Astrocyte (in vitro differentiated cells and primary cell): ENCODE measurements around the gene CDYL. TPM values are rescaled to one million over a fixed set of nuclear protein-coding genes. Genes with fewer than 3 reads are reported as not detected.
A peak's percentile ranks its signal among the peaks of the same experiment; 100 is the strongest.

ENCODE experiments used
- DNase-seq: peaks from one replicate; pipeline ENCODE4 v3.0.0-alpha.2; 2010; ENCODE audit warnings: low read depth
- FAIRE-seq: peaks from 2 replicates; lab custom pipeline; 2011; peaks lifted over from hg19 to GRCh38; lab: Jason Lieb, UNC
- H2AFZ ChIP-seq: 2 replicates; pipeline ENCODE4 v1.6.0; 2012; ENCODE audit warnings: low read depth, low read length, inconsistent platforms
- H3K27ac ChIP-seq: 2 replicates; pipeline ENCODE4 v1.5.1; 2011; ENCODE audit warnings: low read depth, low read length, inconsistent platforms
- H3K27me3 ChIP-seq: 2 replicates; pipeline ENCODE4 v1.6.0; 2011; ENCODE audit warnings: low read length, inconsistent platforms; ENCODE audit not compliant: insufficient read depth
- H3K36me3 ChIP-seq: 2 replicates; pipeline ENCODE4 v1.5.1; 2011; ENCODE audit warnings: low read length, inconsistent platforms; ENCODE audit not compliant: insufficient read depth
- H3K4me1 ChIP-seq: 2 replicates; pipeline ENCODE4 v1.5.1; 2011; ENCODE audit warnings: low read length, inconsistent platforms; ENCODE audit not compliant: insufficient read depth
- H3K4me2 ChIP-seq: 2 replicates; pipeline ENCODE4 v1.6.0; 2012; ENCODE audit warnings: low read length, inconsistent platforms
- H3K4me3 ChIP-seq: 2 replicates; pipeline ENCODE4 v1.5.1; 2011; ENCODE audit warnings: low read depth, mild to moderate bottlenecking, low read length, inconsistent platforms; ENCODE audit not compliant: insufficient read depth
- H3K79me2 ChIP-seq: 2 replicates; pipeline ENCODE4 v1.6.0; 2012; ENCODE audit warnings: mild to moderate bottlenecking, low read length, inconsistent platforms; ENCODE audit not compliant: insufficient read depth
- H3K9ac ChIP-seq: 2 replicates; pipeline ENCODE4 v1.6.0; 2012; ENCODE audit warnings: mild to moderate bottlenecking, low read length, inconsistent platforms
- H3K9me3 ChIP-seq: 2 replicates; pipeline ENCODE4 v1.5.1; 2012; ENCODE audit warnings: low read depth, mild to moderate bottlenecking, low read length, inconsistent platforms; ENCODE audit not compliant: insufficient read depth
- H4K20me1 ChIP-seq: 2 replicates; pipeline ENCODE4 v1.6.0; 2012; ENCODE audit warnings: low read length, inconsistent platforms; ENCODE audit not compliant: insufficient read depth
- H3K27ac Mint-ChIP-seq: one replicate; pipeline ENCODE4 v1.8.0; 2021; ENCODE audit warnings: mild to moderate bottlenecking, mixed read lengths; ENCODE audit not compliant: unreplicated experiment
- H3K27me3 Mint-ChIP-seq: one replicate; pipeline ENCODE4 v1.8.0; 2021; ENCODE audit warnings: low read depth, mixed read lengths; ENCODE audit not compliant: unreplicated experiment
- H3K36me3 Mint-ChIP-seq: one replicate; pipeline ENCODE4 v1.8.0; 2021; ENCODE audit warnings: low read depth, mixed read lengths; ENCODE audit not compliant: unreplicated experiment
- H3K4me1 Mint-ChIP-seq: one replicate; pipeline ENCODE4 v1.8.0; 2021; ENCODE audit warnings: low read depth, mixed read lengths; ENCODE audit not compliant: unreplicated experiment
- H3K4me3 Mint-ChIP-seq: one replicate; pipeline ENCODE4 v1.8.0; 2021; ENCODE audit warnings: mild to moderate bottlenecking, moderate library complexity, mixed read lengths; ENCODE audit not compliant: unreplicated experiment
- H3K9me3 Mint-ChIP-seq: one replicate; pipeline ENCODE4 v1.8.0; 2021; ENCODE audit warnings: mild to moderate bottlenecking, mixed read lengths; ENCODE audit not compliant: unreplicated experiment
- CTCF ChIP-seq: IDR thresholded peaks from 2 replicates; pipeline ENCODE4 v1.5.1; 2011; ENCODE audit warnings: low read depth, mild to moderate bottlenecking, inconsistent platforms, low read length, moderate library complexity; ENCODE audit not compliant: insufficient read depth
- EZH2 ChIP-seq: IDR thresholded peaks from 2 replicates; pipeline ENCODE4 v1.6.1; 2012; ENCODE audit warnings: mild to moderate bottlenecking, low read length, inconsistent platforms; ENCODE audit not compliant: insufficient read depth
- total RNA-seq: library from RNA; stranded (reverse); gene quantifications from 2 replicates; pipeline ENCODE4 v1.2.1, GENCODE V29; 2021

Gene CDYL
- total RNA-seq, 1 donor from 2014 or later = 87.1 TPM

GRCh38 chr6:4731996-4732395 lies 44.2 kb upstream of the CDYL start:
- no peak overlapping the region for H3K27ac ChIP-seq
- no peak for TF ChIP-seq CTCF
- DNase-seq = no peak

GRCh38 chr6:4732691-4733315 lies 43.4 kb upstream of the CDYL start:
- peak overlapping the region; percentile 52 for H3K9ac ChIP-seq
- H3K27me3 Mint-ChIP-seq = no peaks in the 10 kb centered on the region
- H3K4me3 ChIP-seq = peak overlapping the region; percentile 54
- H3K36me3 Mint-ChIP-seq = no peaks in the 10 kb centered on the region
- H4K20me1 ChIP-seq = no peaks in the 10 kb centered on the region
- H2AFZ ChIP-seq = peak overlapping the region; percentile 56
- TF ChIP-seq EZH2 (no peak), CTCF (no peak)
- peak overlapping the region; percentile 95 for H3K27ac Mint-ChIP-seq
- H3K36me3 ChIP-seq = no peaks in the 10 kb centered on the region
- H3K4me1 Mint-ChIP-seq = peaks cover 43% of the 10 kb centered on the region
- H3K4me1 ChIP-seq = peaks cover 27% of the 10 kb centered on the region
- peak overlapping the region; percentile 62 for H3K27ac ChIP-seq
- FAIRE-seq (peak; percentile 90), DNase-seq (peak; percentile 94)
- H3K27me3 ChIP-seq = no peaks in the 10 kb centered on the region
- peak overlapping the region; percentile 61 for H3K4me3 Mint-ChIP-seq
- H3K79me2 ChIP-seq = no peaks in the 10 kb centered on the region
- H3K9me3 Mint-ChIP-seq = no peaks in the 10 kb centered on the region
- H3K9me3 ChIP-seq = no peaks in the 10 kb centered on the region
- peak overlapping the region; percentile 83 for H3K4me2 ChIP-seq

More at GRCh38 chr6:4731996-4732395, 44.2 kb upstream of the CDYL start:
- H3K36me3 ChIP-seq = no peaks in the 10 kb centered on the region
- H3K79me2 ChIP-seq = no peaks in the 10 kb centered on the region
- peaks cover 27% of the 10 kb centered on the region for H3K4me1 ChIP-seq
- H2AFZ ChIP-seq = no peak overlapping the region
- H3K9ac ChIP-seq = no peak overlapping the region
- H3K9me3 ChIP-seq = no peaks in the 10 kb centered on the region
- no peaks in the 10 kb centered on the region for H3K27me3 Mint-ChIP-seq
- no peaks in the 10 kb centered on the region for H3K9me3 Mint-ChIP-seq
- FAIRE-seq = no peak
- H3K4me3 Mint-ChIP-seq = no peak overlapping the region
- H3K4me3 ChIP-seq = no peak overlapping the region
- no peaks in the 10 kb centered on the region for H3K36me3 Mint-ChIP-seq
- H4K20me1 ChIP-seq = no peaks in the 10 kb centered on the region
- peaks cover 49% of the 10 kb centered on the region for H3K4me1 Mint-ChIP-seq
- no peak overlapping the region for H3K4me2 ChIP-seq
- no peaks in the 10 kb centered on the region for H3K27me3 ChIP-seq
- H3K27ac Mint-ChIP-seq = no peak overlapping the region

GRCh38 chr6:4736371-4736873 lies 39.8 kb upstream of the CDYL start:
- Histone ChIP-seq H3K79me2 (no peaks in the 10 kb centered on the region), H2AFZ (no peak overlapping the region), H3K9me3 (no peaks in the 10 kb centered on the region), H3K9ac (no peak overlapping the region), H3K36me3 (no peaks in the 10 kb centered on the region), H3K4me3 (no peak overlapping the region), H3K27ac (no peak overlapping the region), H3K4me2 (no peak overlapping the region), H4K20me1 (no peaks in the 10 kb centered on the region), H3K27me3 (no peaks in the 10 kb centered on the region), H3K4me1 (peaks cover 27% of the 10 kb centered on the region)
- TF ChIP-seq CTCF (no peak), EZH2 (no peak)
- DNase-seq = no peak
- no peaks in the 10 kb centered on the region for H3K9me3 Mint-ChIP-seq
- no peaks in the 10 kb centered on the region for H3K36me3 Mint-ChIP-seq
- H3K27me3 Mint-ChIP-seq = peaks cover 4% of the 10 kb centered on the region
- FAIRE-seq = no peak
- no peak overlapping the region for H3K4me3 Mint-ChIP-seq
- peaks cover 34% of the 10 kb centered on the region for H3K4me1 Mint-ChIP-seq
- H3K27ac Mint-ChIP-seq = no peak overlapping the region
